ENCODE results near the gene PTPN7. TPM values are rescaled to one million over a fixed set of nuclear protein-coding genes. Genes with fewer than 3 reads are reported as not detected.

Gene PTPN7
- polyA plus RNA-seq, 1 of the 3 experiments (the other 2 are of a cell fraction): not detected

GRCh38 chr1:202189001-202189790 is 28.8 kb upstream of the PTPN7 start (continued):
- peak; percentile 59 for TF ChIP-seq RAD21 (IDR thresholded peaks at IDR 0.05; ENCODE audit: low read length)
- no peak for TF ChIP-seq CHD2 (IDR thresholded peaks at IDR 0.05; ENCODE audit: low read length, partially characterized antibody)

GRCh38 chr1:202187697-202188407 is 27.4 kb upstream of the PTPN7 start:
- no peaks in the 10 kb centered on the region for H3K9me2 ChIP-seq
- no peak overlapping the region for H2AFZ ChIP-seq (ENCODE audit: low read depth)
- no peaks in the 10 kb centered on the region for H3K36me3 ChIP-seq (replicated peaks in 1 of 2; ENCODE audit: control insufficient read depth in 1 of 2, insufficient read depth in 2 of 2, low read length in 1 of 2)
- no peak for DNase-seq
- no peaks in the 10 kb centered on the region for H4K20me1 ChIP-seq (ENCODE audit: insufficient read depth)
- H3K4me1 ChIP-seq (ENCODE audit: control insufficient read depth in 1 of 2, insufficient read depth in 2 of 2, low read depth in 1 of 2, low read length in 1 of 2): peaks cover 0 to 5% of the 10 kb centered on the region in 2 experiments; a peak in 1 of 4 replicates
- no peak overlapping the region for H3K4me3 ChIP-seq (ENCODE audit: low read depth in 2 of 2, low read length in 1 of 2)
- H3K9ac ChIP-seq: no peak overlapping the region
- no peaks in the 10 kb centered on the region for H3K9me3 ChIP-seq
- TF ChIP-seq IRF3 (IDR thresholded peaks at IDR 0.05; ENCODE audit: low read depth, low read length): no peak
- no peak for TF ChIP-seq GATA2 (CRISPR knock-in tag; IDR thresholded peaks at IDR 0.05)
- TF ChIP-seq ELF1 (IDR thresholded peaks at IDR 0.05): no peak
- no peak for TF ChIP-seq RFX5 (IDR thresholded peaks at IDR 0.05; ENCODE audit: low read length)
- TF ChIP-seq PBX3 (IDR thresholded peaks at IDR 0.05): no peak
- TF ChIP-seq YY1 (IDR thresholded peaks at IDR 0.05; ENCODE audit: low read depth): no peak
- TF ChIP-seq NRF1 (IDR thresholded peaks at IDR 0.05; ENCODE audit: low read depth, low read length): no peak
- TF ChIP-seq SMC3 (IDR thresholded peaks at IDR 0.05; ENCODE audit: low read depth, low read length): no peak
- no peak for TF ChIP-seq EP300 (IDR thresholded peaks at IDR 0.05; ENCODE audit: borderline replicate concordance in 1 of 2, low read depth in 1 of 2, low read length in 1 of 2)
- TF ChIP-seq CTCF (IDR thresholded peaks at IDR 0.05): no peak
- no peak for TF ChIP-seq USF2 (IDR thresholded peaks at IDR 0.05; ENCODE audit: borderline replicate concordance, low read depth, low read length)
- no peak for TF ChIP-seq GABPA (IDR thresholded peaks at IDR 0.05; ENCODE audit: low read depth)
- no peak for TF ChIP-seq MEF2A (IDR thresholded peaks at IDR 0.05; ENCODE audit: borderline replicate concordance, low read depth)
- no peaks in the 10 kb centered on the region for H3F3A ChIP-seq (replicated peaks; ENCODE audit: insufficient read depth)
- no peak overlapping the region for H3K27ac ChIP-seq (ENCODE audit: low read depth in 2 of 2, low read length in 1 of 2)
- no peaks in the 10 kb centered on the region; the same call in 1 of the 2 replicates for H3K27me3 ChIP-seq (ENCODE audit: insufficient read depth)
- 41% methylated on average over 6 of the region's 8 CpGs for WGBS (ENCODE audit: low lambda C conversion rate)
- ChIA-PET POLR2A (no interaction called here), CTCF (interaction anchor here (0.9 to 8.1 kb wide), 13 partner anchors 11 to 532 kb away, joined by 3 to 187 read pairs (median 9); no protein-coding TSS in a partner anchor)
- H3K4me2 ChIP-seq: no peak overlapping the region
- H3K79me2 ChIP-seq (ENCODE audit: insufficient read depth): no peaks in the 10 kb centered on the region
